SK-N-SH (cell line): Measurements from ENCODE around the gene PRDM10. TPM values are rescaled to one million over a fixed set of nuclear protein-coding genes. Genes with fewer than 3 reads are reported as not detected.
A peak's percentile ranks its signal among the peaks of the same experiment; 100 is the strongest.

Experiments used
- CTCF ChIA-PET: fragments of 300-600, 350-600 bp; formaldehyde crosslinking; extraction: SDS; loops from one replicate; lab custom pipeline; 2021; lab: Yijun Ruan, JAX
- POLR2A ChIA-PET: fragments of 350-600 bp; sonication (Branson Sonifier 250); formaldehyde crosslinking; extraction: SDS; loops from one replicate; lab custom pipeline; 2020; ENCODE audit warnings: antibody characterized with exemption, inconsistent platforms; lab: Yijun Ruan, JAX
- DNase-seq: peaks from one replicate; pipeline ENCODE4 v3.0.0; 2012
- H2AFZ ChIP-seq: fragments of 200-600 bp; sonication (generic); 2 replicates; pipeline ENCODE4 v1.8.1; 2016; ENCODE audit warnings: antibody characterized with exemption, mild to moderate bottlenecking, low read depth
- H3F3A ChIP-seq: fragments of 200-600 bp; sonication (generic); replicated peaks from 2 replicates; pipeline ENCODE3; 2016; ENCODE audit warnings: antibody characterized with exemption, mild to moderate bottlenecking; ENCODE audit not compliant: insufficient read depth
- H3K27ac ChIP-seq, 2 experiments: fragments of 200-500 bp in 1 of 2; fragments of 200-600 bp in 1 of 2; sonication (Bioruptor generic) in 1 of 2; sonication (generic), shearing (Covaris generic) in 1 of 2; 2 replicates each; pipeline versions ENCODE4 v1.5.1 to v1.6.1; 2014 to 2016; ENCODE audit warnings: low read depth in 2 of 2, inconsistent platforms in 1 of 2, low read length in 1 of 2, mild to moderate bottlenecking in 1 of 2, mixed read lengths in 1 of 2
- H3K27me3 ChIP-seq: fragments of 200-600 bp; sonication (generic), shearing (Covaris generic); 2 replicates; pipeline ENCODE4 v1.6.1; 2016; ENCODE audit warnings: mixed run types; ENCODE audit not compliant: insufficient read depth
- H3K36me3 ChIP-seq, 2 experiments: fragments of 200-500 bp in 1 of 2; fragments of 200-600 bp in 1 of 2; sonication (Bioruptor generic) in 1 of 2; sonication (generic) in 1 of 2; replicated peaks in 1 of 2; 2 replicates each; pipeline versions ENCODE3 to v1.5.1; 2014 to 2016; ENCODE audit warnings: low read length in 1 of 2, mild to moderate bottlenecking in 1 of 2; ENCODE audit not compliant: insufficient read depth in 2 of 2, control insufficient read depth in 1 of 2
- H3K4me1 ChIP-seq, 2 experiments: fragments of 200-500 bp in 1 of 2; fragments of 200-600 bp in 1 of 2; sonication (Bioruptor generic) in 1 of 2; sonication (generic), shearing (Covaris generic) in 1 of 2; 2 replicates each; pipeline versions ENCODE4 v1.5.1 to v1.6.1; 2014 to 2016; ENCODE audit warnings: low read depth in 1 of 2, low read length in 1 of 2, mixed run types in 1 of 2; ENCODE audit not compliant: insufficient read depth in 2 of 2, control insufficient read depth in 1 of 2
- H3K4me2 ChIP-seq: fragments of 200-600 bp; sonication (generic), shearing (Covaris generic); 2 replicates; pipeline ENCODE4 v1.6.1; 2017; ENCODE audit warnings: mixed run types
- H3K4me3 ChIP-seq, 2 experiments: fragments of 200-500 bp in 1 of 2; fragments of 200-600 bp in 1 of 2; sonication (Bioruptor generic) in 1 of 2; sonication (generic), shearing (Covaris generic) in 1 of 2; 2 replicates each; pipeline versions ENCODE4 v1.5.1 to v1.8.1; 2014 to 2016; ENCODE audit warnings: low read depth in 2 of 2, inconsistent platforms in 1 of 2, low read length in 1 of 2, mild to moderate bottlenecking in 1 of 2, mixed read lengths in 1 of 2, moderate library complexity in 1 of 2
- H3K79me2 ChIP-seq: fragments of 200-600 bp; sonication (generic); 2 replicates; pipeline ENCODE4 v1.8.1; 2017; ENCODE audit warnings: mild to moderate bottlenecking; ENCODE audit not compliant: insufficient read depth
- H3K9ac ChIP-seq: fragments of 200-600 bp; sonication (generic); 2 replicates; pipeline ENCODE4 v1.6.1; 2017; ENCODE audit warnings: mixed run types
- H3K9me2 ChIP-seq: fragments of 200-600 bp; sonication (generic); 2 replicates; pipeline ENCODE4 v1.6.1; 2017; ENCODE audit warnings: mixed run types
- H3K9me3 ChIP-seq: fragments of 200-600 bp; sonication (generic); 2 replicates; pipeline ENCODE4 v1.6.1; 2017; ENCODE audit warnings: mixed run types, mild to moderate bottlenecking, moderate library complexity
- H4K20me1 ChIP-seq: fragments of 200-600 bp; sonication (generic); 2 replicates; pipeline ENCODE4 v1.6.1; 2017; ENCODE audit warnings: mild to moderate bottlenecking, mixed run types; ENCODE audit not compliant: insufficient read depth
- CHD2 ChIP-seq: fragments of 150-350 bp; IDR thresholded peaks from 2 replicates; pipeline ENCODE4 v1.6.1; 2018; ENCODE audit warnings: low read length; ENCODE audit not compliant: partially characterized antibody
- EZH2phosphoT487 ChIP-seq: fragments of 200-600 bp; sonication (generic); IDR thresholded peaks from 2 replicates; pipeline ENCODE4 v1.6.1; 2017; ENCODE audit warnings: low read depth, mixed run types, mild to moderate bottlenecking, antibody characterized with exemption, moderate library complexity, borderline replicate concordance
- FOSL2 ChIP-seq: IDR thresholded peaks from 2 replicates; pipeline ENCODE4 v1.4.0; 2012; ENCODE audit warnings: low read depth, mild to moderate bottlenecking, moderate library complexity, borderline replicate concordance
- FOXM1 ChIP-seq: IDR thresholded peaks from 2 replicates; pipeline ENCODE4 v1.4.0; 2012; ENCODE audit warnings: low read depth, mild to moderate bottlenecking
- GABPA ChIP-seq: IDR thresholded peaks from 2 replicates; pipeline ENCODE4 v1.4.0; 2012; ENCODE audit warnings: low read depth, mild to moderate bottlenecking
- GATA2 ChIP-seq: sonication (generic); formaldehyde crosslinking; IDR thresholded peaks from 2 replicates; pipeline ENCODE4 v1.5.0; 2020; ENCODE audit warnings: mild to moderate bottlenecking, missing genetic modification reagents
- MXI1 ChIP-seq: IDR thresholded peaks from 2 replicates; pipeline ENCODE4 v1.6.1; 2012; ENCODE audit warnings: mild to moderate bottlenecking, low read depth, low read length, improper control_type of control experiment
- NFIC ChIP-seq: IDR thresholded peaks from 2 replicates; pipeline ENCODE4 v1.4.0; 2012; ENCODE audit warnings: borderline replicate concordance
- NRF1 ChIP-seq: IDR thresholded peaks from 2 replicates; pipeline ENCODE4 v1.6.1; 2012; ENCODE audit warnings: low read depth, mild to moderate bottlenecking, low read length
- POLR2AphosphoS5 ChIP-seq: IDR thresholded peaks from 2 replicates; pipeline ENCODE4 v1.6.1; 2012; ENCODE audit warnings: low read depth, low read length
- RAD21 ChIP-seq: IDR thresholded peaks from 2 replicates; pipeline ENCODE4 v1.6.1; 2012; ENCODE audit warnings: mild to moderate bottlenecking, low read length
- RCOR1 ChIP-seq: fragments of 150-350 bp; IDR thresholded peaks from 2 replicates; pipeline ENCODE4 v1.6.1; 2017; ENCODE audit warnings: antibody characterized with exemption, low read length
- RFX5 ChIP-seq: IDR thresholded peaks from 2 replicates; pipeline ENCODE4 v1.6.1; 2012; ENCODE audit warnings: mild to moderate bottlenecking, improper control_type of control experiment, low read length
- TAF1 ChIP-seq: IDR thresholded peaks from 2 replicates; pipeline ENCODE4 v1.6.1; 2012; ENCODE audit warnings: low read depth, mild to moderate bottlenecking, low read length, moderate library complexity, borderline replicate concordance
- TCF12 ChIP-seq: IDR thresholded peaks from 2 replicates; pipeline ENCODE4 v1.4.0; 2012
- YY1 ChIP-seq: IDR thresholded peaks from 2 replicates; pipeline ENCODE4 v1.4.0; 2012; ENCODE audit warnings: low read depth, mild to moderate bottlenecking
- WGBS: methylation state at CpG from one replicate; pipeline ENCODE4 v1.1.6; 2017; ENCODE audit warnings: low lambda C conversion rate; 5-methylcytosine and 5-hydroxymethylcytosine counted together
- polyA plus RNA-seq, 3 experiments: library from polyadenylated mRNA; depleted of rRNA; stranded (reverse); fragments of >200 nt; gene quantifications; 2 replicates each; pipeline ENCODE4 v1.2.3, GENCODE V29; 2012
- TF ChIP-seq, protein P1 (sequence below): IDR thresholded peaks from 2 replicates; pipeline ENCODE4 v1.6.1; 2012; ENCODE audit warnings: mild to moderate bottlenecking, low read depth, low read length, moderate library complexity
- TF ChIP-seq, protein P2 (sequence below): IDR thresholded peaks from 2 replicates; pipeline ENCODE4 v1.4.0; 2012; ENCODE audit warnings: low read depth, borderline replicate concordance

PRDM10 gene
- polyA plus RNA-seq, 1 of the 3 experiments (the other 2 are of a cell fraction), result 1.9 TPM

DNA sequence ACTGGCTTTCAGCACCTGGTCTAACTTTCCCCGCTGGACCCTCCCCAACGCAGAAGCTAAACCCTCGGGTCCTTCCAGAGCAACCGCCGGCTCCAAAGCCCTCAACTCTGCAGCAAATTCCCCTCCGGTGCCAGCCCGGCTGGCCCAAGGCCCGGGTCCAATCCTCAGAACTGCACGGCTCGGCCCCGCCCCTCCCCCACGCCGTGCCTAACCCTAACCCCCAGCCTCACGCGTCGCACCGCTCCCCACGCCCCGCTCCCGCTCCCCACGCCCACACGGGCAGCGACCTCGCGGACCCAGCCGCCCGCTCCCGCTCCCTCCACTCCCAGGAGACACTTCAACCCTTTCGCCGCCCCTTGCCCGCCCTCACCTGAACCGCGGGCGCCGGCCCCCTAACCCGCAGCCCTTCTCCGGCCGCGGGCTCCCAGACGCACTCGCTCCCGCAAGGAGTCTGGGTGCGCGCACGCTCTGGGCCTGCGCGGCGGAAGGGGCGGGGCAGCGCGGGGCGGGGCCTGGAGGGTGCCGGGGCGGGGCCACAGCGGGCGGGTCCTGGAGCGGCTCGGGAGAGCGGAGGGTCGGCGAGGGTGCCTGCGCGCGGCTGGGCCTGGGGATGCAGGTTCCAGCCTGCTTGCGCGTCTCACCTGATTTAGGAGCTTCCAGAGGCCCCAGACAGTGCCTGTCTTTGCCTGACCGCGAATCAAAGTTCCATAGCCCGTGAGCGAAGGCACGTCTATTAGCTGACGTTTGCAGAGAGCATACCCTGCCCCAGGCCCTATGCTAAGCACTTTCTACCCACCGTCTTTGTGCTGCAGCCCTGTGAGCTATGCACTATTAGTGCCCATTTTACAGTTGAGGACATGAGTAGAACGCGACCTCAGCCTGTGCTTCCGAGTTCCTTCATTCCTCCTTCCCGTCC is 107.3 kb downstream of the PRDM10 start, which contains the start of gene NFRKB:
Gene NFRKB (minus strand): TSS at position 453 of the 916 bp plus-strand sequence. CDS start 2,729 bp downstream, outside the sequence.
- peak within 1 kb of the TSS in 1 of 2 experiments; percentile 82; a peak in 2 of 4 replicates for H3K27ac ChIP-seq

More for the DNA sequence above, 107.3 kb downstream of the PRDM10 start, which contains the start of gene NFRKB:
- DNase-seq, result peak; percentile 99
- ChIA-PET POLR2A (interaction anchor here (0.7 kb wide), 1 partner anchor 14 kb away, joined by 3 read pairs; no protein-coding TSS in a partner anchor), CTCF (interaction anchor here (1.2 to 1.9 kb wide), 2 partner anchors 9 to 236 kb away, joined by 3 to 7 read pairs; no protein-coding TSS in a partner anchor)
- H3F3A ChIP-seq, result peaks cover 3% of the 10 kb centered on the region
- 10% methylated on average over 20 of the region's 77 CpGs for WGBS
- peak within 1 kb of the TSS; percentile 94 for H2AFZ ChIP-seq
- H3K79me2 ChIP-seq, result peaks cover 19% of the 10 kb centered on the region
- no peaks in the 10 kb centered on the region for H4K20me1 ChIP-seq
- peak within 1 kb of the TSS; percentile 95 for H3K4me2 ChIP-seq
- H3K36me3 ChIP-seq, result peaks cover 20 to 33% of the 10 kb centered on the region in 2 experiments
- peaks cover 6 to 10% of the 10 kb centered on the region in 2 experiments; a peak in 2 of 4 replicates for H3K4me1 ChIP-seq
- H3K27me3 ChIP-seq, result no peaks in the 10 kb centered on the region
- peak within 1 kb of the TSS; percentile 91 to 98 for H3K4me3 ChIP-seq
- TF ChIP-seq EZH2phosphoT487 (no peak), NFIC (no peak), FOXM1 (no peak), CHD2 (no peak), YY1 (no peak), GABPA (no peak), RFX5 (no peak), FOSL2 (no peak), TCF12 (no peak), NRF1 (peak; percentile 52; the same call in 1 of the 2 replicates), RCOR1 (no peak), GATA2 (CRISPR knock-in tag) (no peak), TAF1 (no peak), MXI1 (peak; percentile 55; the same call in 1 of the 2 replicates), RAD21 (no peak), POLR2AphosphoS5 (peak; percentile 85)
- TF ChIP-seq, protein P1, sequence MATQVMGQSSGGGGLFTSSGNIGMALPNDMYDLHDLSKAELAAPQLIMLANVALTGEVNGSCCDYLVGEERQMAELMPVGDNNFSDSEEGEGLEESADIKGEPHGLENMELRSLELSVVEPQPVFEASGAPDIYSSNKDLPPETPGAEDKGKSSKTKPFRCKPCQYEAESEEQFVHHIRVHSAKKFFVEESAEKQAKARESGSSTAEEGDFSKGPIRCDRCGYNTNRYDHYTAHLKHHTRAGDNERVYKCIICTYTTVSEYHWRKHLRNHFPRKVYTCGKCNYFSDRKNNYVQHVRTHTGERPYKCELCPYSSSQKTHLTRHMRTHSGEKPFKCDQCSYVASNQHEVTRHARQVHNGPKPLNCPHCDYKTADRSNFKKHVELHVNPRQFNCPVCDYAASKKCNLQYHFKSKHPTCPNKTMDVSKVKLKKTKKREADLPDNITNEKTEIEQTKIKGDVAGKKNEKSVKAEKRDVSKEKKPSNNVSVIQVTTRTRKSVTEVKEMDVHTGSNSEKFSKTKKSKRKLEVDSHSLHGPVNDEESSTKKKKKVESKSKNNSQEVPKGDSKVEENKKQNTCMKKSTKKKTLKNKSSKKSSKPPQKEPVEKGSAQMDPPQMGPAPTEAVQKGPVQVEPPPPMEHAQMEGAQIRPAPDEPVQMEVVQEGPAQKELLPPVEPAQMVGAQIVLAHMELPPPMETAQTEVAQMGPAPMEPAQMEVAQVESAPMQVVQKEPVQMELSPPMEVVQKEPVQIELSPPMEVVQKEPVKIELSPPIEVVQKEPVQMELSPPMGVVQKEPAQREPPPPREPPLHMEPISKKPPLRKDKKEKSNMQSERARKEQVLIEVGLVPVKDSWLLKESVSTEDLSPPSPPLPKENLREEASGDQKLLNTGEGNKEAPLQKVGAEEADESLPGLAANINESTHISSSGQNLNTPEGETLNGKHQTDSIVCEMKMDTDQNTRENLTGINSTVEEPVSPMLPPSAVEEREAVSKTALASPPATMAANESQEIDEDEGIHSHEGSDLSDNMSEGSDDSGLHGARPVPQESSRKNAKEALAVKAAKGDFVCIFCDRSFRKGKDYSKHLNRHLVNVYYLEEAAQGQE, result no peak
- TF ChIP-seq, protein P2, sequence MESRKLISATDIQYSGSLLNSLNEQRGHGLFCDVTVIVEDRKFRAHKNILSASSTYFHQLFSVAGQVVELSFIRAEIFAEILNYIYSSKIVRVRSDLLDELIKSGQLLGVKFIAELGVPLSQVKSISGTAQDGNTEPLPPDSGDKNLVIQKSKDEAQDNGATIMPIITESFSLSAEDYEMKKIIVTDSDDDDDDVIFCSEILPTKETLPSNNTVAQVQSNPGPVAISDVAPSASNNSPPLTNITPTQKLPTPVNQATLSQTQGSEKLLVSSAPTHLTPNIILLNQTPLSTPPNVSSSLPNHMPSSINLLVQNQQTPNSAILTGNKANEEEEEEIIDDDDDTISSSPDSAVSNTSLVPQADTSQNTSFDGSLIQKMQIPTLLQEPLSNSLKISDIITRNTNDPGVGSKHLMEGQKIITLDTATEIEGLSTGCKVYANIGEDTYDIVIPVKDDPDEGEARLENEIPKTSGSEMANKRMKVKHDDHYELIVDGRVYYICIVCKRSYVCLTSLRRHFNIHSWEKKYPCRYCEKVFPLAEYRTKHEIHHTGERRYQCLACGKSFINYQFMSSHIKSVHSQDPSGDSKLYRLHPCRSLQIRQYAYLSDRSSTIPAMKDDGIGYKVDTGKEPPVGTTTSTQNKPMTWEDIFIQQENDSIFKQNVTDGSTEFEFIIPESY, result no peak
- TF ChIP-seq, all 33 proteins: peak for 3
- Histone ChIP-seq H3K9ac (peak within 1 kb of the TSS; percentile 74), H3K9me3 (no peaks in the 10 kb centered on the region), H3K9me2 (no peaks in the 10 kb centered on the region)
